Neural progenitor cell (in vitro differentiated cells): ENCODE results near the gene NLRP7.
"Not testable (repeated sequence)": the region's sequence is repeated elsewhere in the genome, so short reads cannot be mapped to it uniquely, and the experiment has no call there.

Experiments
- CTCF ChIP-seq: fragments of 200-600 bp; sonication (generic); IDR thresholded peaks from 2 replicates; pipeline ENCODE4 v1.5.1; 2017; ENCODE audit warnings: antibody characterized with exemption, mild to moderate bottlenecking
- EZH2 ChIP-seq: fragments of 200-600 bp; sonication (generic); IDR thresholded peaks from 2 replicates; pipeline ENCODE4 v1.6.1; 2017; ENCODE audit warnings: antibody characterized with exemption, mild to moderate bottlenecking, moderate library complexity

GRCh38 chr19:54901153-54901552, 46.2 kb downstream of the NLRP7 start:
- TF ChIP-seq CTCF, EZH2: not testable (repeated sequence)
